Tibial nerve (tissue), 4 donors: ENCODE data around the gene ADGRD1. TPM values are rescaled to one million over a fixed set of nuclear protein-coding genes. Genes with fewer than 3 reads are reported as not detected.

Experiments used
- DNase-seq, 2 donors: peaks; one replicate each; pipeline ENCODE4 v3.0.0-alpha.2; 2019; ENCODE audit warnings: low spot score in 2 of 2
- H3K27ac ChIP-seq, 4 donors: fragments of 200-600 bp; sonication (generic) in 3 of 4; one replicate each; pipeline ENCODE4 v1.5.1; 2017 to 2019; ENCODE audit warnings: mild to moderate bottlenecking in 1 of 4
- H3K27me3 ChIP-seq, 2 donors: fragments of 200-600 bp; sonication (generic) in 1 of 2; one replicate each; pipeline versions ENCODE4 v1.5.1 to v1.6.0; 2017 to 2019
- H3K36me3 ChIP-seq, 3 donors: fragments of 200-600 bp; sonication (generic); one replicate each; pipeline ENCODE4 v1.5.1; 2018 to 2019
- H3K4me1 ChIP-seq, 4 donors: fragments of 200-600 bp; sonication (generic) in 3 of 4; one replicate each; pipeline ENCODE4 v1.5.1; 2017 to 2019
- H3K4me3 ChIP-seq, 4 donors: fragments of 200-600 bp; sonication (generic) in 3 of 4; one replicate each; pipeline ENCODE4 v1.5.1; 2017 to 2019; ENCODE audit warnings: mild to moderate bottlenecking in 1 of 4, moderate library complexity in 1 of 4
- H3K9me3 ChIP-seq, 4 donors: fragments of 200-600 bp; sonication (generic) in 3 of 4; one replicate each; pipeline ENCODE4 v1.5.1; 2017 to 2019
- EP300 ChIP-seq, 2 donors: sonication (generic); formaldehyde crosslinking; IDR thresholded peaks; one replicate each; pipeline ENCODE4 v1.6.1; 2017; ENCODE audit warnings: antibody characterized with exemption in 2 of 2, mild to moderate bottlenecking in 1 of 2
- POLR2A ChIP-seq, 2 donors: fragments of 450-650 bp; IDR thresholded peaks; one replicate each; pipeline ENCODE4 v1.6.1; 2017; ENCODE audit warnings: antibody characterized with exemption in 2 of 2, mild to moderate bottlenecking in 2 of 2, moderate library complexity in 2 of 2
- WGBS, 2 donors: methylation state at CpG; one replicate each; pipeline ENCODE4 v1.1.5; 2018; 5-methylcytosine and 5-hydroxymethylcytosine counted together
- total RNA-seq, 4 donors: library from RNA; depleted of rRNA; stranded (reverse); fragments of >200 nt; gene quantifications; one replicate each; pipeline ENCODE4 v1.1.0, GENCODE V29; 2016
- TF ChIP-seq, protein P1 (sequence below), 5 experiments: fragments of 200-600 bp in 3 of 5; fragments of 450-650 bp in 2 of 5; sonication (generic) in 3 of 5; IDR thresholded peaks; one replicate each; pipeline ENCODE4 v1.5.1; 2016 to 2019; ENCODE audit warnings: antibody characterized with exemption in 5 of 5, mild to moderate bottlenecking in 3 of 5, moderate library complexity in 2 of 5

The ADGRD1 gene
- total RNA-seq, 4 donors from 2014 or later: 99.0 to 179 (median 125) TPM

DNA sequence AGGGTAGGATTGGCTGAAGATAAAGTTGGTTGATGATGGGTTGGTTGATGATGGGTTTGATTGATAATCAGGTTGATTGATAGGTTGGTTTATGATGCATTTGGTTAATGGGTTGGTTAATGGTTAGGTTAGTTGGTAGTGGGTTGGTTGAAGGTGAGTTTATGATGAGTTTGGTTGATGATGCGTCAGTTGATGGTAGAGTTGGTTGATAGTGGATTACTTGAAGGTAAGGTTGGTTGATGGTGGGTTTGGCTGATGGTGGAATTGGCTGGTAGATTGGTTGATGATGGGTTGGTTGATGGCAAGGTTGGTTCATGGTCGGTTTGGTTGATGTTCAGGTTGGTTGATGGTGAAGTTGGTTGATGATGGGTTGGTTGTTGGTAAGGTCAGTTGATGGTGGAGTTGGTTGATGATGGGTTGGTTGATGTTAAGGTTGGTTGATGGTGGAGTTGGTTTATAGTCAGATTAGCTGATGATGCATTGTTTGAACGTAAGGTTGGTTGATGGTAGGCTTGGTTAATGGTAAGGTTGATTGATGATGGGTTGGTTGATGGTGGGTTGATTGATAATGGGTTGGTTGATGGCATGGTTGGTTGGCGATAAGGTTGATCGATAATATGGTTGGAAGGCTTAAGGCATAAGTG is 146.4 kb downstream of the ADGRD1 start:
- TF ChIP-seq EP300 (IDR thresholded peaks at IDR 0.05) (no peak), POLR2A (IDR thresholded peaks at IDR 0.05) (no peak)
- TF ChIP-seq, protein P1, sequence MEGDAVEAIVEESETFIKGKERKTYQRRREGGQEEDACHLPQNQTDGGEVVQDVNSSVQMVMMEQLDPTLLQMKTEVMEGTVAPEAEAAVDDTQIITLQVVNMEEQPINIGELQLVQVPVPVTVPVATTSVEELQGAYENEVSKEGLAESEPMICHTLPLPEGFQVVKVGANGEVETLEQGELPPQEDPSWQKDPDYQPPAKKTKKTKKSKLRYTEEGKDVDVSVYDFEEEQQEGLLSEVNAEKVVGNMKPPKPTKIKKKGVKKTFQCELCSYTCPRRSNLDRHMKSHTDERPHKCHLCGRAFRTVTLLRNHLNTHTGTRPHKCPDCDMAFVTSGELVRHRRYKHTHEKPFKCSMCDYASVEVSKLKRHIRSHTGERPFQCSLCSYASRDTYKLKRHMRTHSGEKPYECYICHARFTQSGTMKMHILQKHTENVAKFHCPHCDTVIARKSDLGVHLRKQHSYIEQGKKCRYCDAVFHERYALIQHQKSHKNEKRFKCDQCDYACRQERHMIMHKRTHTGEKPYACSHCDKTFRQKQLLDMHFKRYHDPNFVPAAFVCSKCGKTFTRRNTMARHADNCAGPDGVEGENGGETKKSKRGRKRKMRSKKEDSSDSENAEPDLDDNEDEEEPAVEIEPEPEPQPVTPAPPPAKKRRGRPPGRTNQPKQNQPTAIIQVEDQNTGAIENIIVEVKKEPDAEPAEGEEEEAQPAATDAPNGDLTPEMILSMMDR (IDR thresholded peaks at IDR 0.05): no peak
- peaks cover 0 to 41% (median 7%) of the 10 kb centered on the region in 4 donors for H3K4me1 ChIP-seq
- no peak for DNase-seq
- peaks cover 0 to 11% (median 0%) of the 10 kb centered on the region in 3 donors for H3K36me3 ChIP-seq
- 91 to 92% methylated on average over 5 of the region's 5 CpGs for WGBS, 2 donors
- H3K27me3 ChIP-seq: no peaks in the 10 kb centered on the region
- no peaks in the 10 kb centered on the region for H3K9me3 ChIP-seq
- H3K4me3 ChIP-seq: no peak overlapping the region
- no peak overlapping the region for H3K27ac ChIP-seq

DNA sequence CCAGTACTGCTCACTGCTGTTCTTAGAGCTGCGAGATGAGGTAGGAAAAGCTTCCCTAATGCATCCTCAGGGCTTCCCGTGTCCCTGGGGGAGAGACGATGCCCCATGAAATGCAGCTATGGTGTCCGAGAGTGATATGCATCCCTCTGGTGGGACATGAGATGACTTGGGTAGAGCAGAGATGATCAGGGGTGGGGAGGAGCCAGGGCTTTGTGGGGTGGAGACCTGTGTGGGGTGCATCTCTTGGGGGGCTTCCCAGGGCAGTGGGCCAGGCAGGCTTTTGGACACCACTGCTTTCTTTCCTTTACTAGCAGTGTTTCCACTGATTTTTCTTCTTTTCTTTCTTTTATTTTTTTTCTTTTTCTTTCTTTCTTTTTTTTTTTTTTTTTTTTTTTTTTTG is 147.3 kb downstream of the ADGRD1 start:
- Histone ChIP-seq H3K27me3 (no peaks in the 10 kb centered on the region), H3K4me3 (no peak overlapping the region), H3K9me3 (no peaks in the 10 kb centered on the region), H3K4me1 (peaks cover 0 to 49% (median 12%) of the 10 kb centered on the region in 4 donors), H3K36me3 (peaks cover 0 to 11% (median 0%) of the 10 kb centered on the region in 3 donors), H3K27ac (no peak overlapping the region)
- peak in 1 of 2 donors; percentile 6 for DNase-seq
- TF ChIP-seq EP300 (IDR thresholded peaks at IDR 0.05) (no peak), POLR2A (IDR thresholded peaks at IDR 0.05) (no peak)
- TF ChIP-seq, protein P1 (IDR thresholded peaks at IDR 0.05): no peak
- 96 to 99% methylated on average over 4 of the region's 4 CpGs for WGBS, 2 donors

DNA sequence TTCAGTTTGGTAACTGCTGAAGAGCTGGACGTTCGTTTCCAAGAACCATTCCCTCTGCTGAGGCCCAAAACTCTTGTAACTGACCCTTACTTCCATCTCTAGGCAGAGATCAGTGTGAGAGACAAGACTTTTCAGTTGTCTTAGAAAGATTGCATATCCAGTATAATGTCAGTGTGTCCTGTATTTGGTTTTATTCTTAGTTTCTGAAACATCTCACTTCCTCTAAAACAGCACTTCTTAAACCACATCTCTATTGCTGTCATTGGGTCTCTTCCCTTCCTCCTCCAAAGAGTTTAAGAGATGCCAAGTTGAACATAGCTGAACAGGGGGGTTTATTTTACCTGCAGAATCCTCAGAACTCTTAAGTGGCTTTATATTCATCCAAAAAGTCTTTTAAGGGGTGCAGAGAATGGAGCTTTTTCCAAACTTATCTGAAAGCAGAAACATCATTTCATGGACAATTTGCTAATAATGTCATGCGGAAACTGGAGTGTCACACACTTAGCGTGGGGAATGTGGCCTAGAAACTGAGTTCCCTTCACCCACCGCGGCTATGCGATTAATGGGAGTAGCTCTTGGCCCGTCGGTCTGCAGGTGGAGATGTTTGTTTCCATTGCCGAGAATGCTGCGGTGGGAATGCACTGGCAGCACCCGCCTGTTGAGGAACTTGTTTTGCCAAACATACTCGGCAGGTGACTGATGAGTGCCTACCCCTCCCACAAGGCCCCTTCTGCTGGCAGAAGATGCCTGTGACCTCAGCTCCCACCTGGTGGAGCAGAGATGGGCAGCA is 148.2 kb downstream of the ADGRD1 start:
- 77 to 78% methylated on average over 13 of the region's 13 CpGs for WGBS, 2 donors

DNA sequence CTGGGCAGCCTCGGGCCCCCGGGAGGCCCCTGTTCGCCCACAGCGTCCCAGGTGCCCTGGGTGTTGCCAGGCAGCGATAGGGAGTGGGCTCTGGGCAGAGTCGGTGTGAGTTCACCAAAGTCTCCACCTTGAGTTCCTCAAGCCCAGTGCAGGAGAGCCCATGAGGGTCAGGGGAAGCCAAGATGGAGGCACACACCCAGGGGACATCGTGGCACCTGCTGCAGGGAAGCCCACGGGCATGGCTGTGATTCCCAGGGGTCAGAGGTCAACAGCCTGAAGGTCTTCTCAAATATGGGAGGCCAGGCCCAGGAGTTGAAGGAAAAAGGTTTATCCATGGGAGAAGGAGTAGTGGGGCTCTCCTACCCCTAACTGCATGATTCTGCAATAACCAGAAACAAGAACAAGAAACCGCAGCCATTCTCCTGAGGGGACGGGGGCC is 148.8 kb downstream of the ADGRD1 start:
- TF ChIP-seq, protein P1 (IDR thresholded peaks at IDR 0.05): no peak
- Histone ChIP-seq H3K27me3 (no peaks in the 10 kb centered on the region), H3K36me3 (peaks cover 0 to 11% (median 0%) of the 10 kb centered on the region in 3 donors), H3K4me3 (no peak overlapping the region), H3K27ac (peak overlapping the region in 1 of 4 donors; percentile 84), H3K4me1 (peaks cover 0 to 44% (median 12%) of the 10 kb centered on the region in 4 donors), H3K9me3 (no peaks in the 10 kb centered on the region)
- DNase-seq: peak in 1 of 2 donors; percentile 6
- 78 to 94% methylated on average over 4 to 8 of the region's 10 CpGs for WGBS, 2 donors

More for the DNA sequence above, 148.2 kb downstream of the ADGRD1 start:
- H3K27ac ChIP-seq: peak overlapping the region in 1 of 4 donors; percentile 84
- H3K36me3 ChIP-seq: peaks cover 0 to 11% (median 0%) of the 10 kb centered on the region in 3 donors
- H3K4me1 ChIP-seq: peaks cover 0 to 48% (median 12%) of the 10 kb centered on the region in 4 donors
- no peak for TF ChIP-seq POLR2A (IDR thresholded peaks at IDR 0.05)
- no peak for TF ChIP-seq EP300 (IDR thresholded peaks at IDR 0.05)
- TF ChIP-seq, protein P1 (IDR thresholded peaks at IDR 0.05): no peak
- peak in 1 of 2 donors; percentile 10 for DNase-seq
- H3K4me3 ChIP-seq: no peak overlapping the region
- no peaks in the 10 kb centered on the region for H3K9me3 ChIP-seq
- H3K27me3 ChIP-seq: no peaks in the 10 kb centered on the region
